ENCODE measurements around the gene MIS18A. TPM values are rescaled to one million over a fixed set of nuclear protein-coding genes. Genes with fewer than 3 reads are reported as not detected.

The MIS18A gene
- total and polyA plus RNA-seq, 10 of the 15 experiments (the other 5 are each of a cell fraction or from before 2014, with no cell fraction given): 6.5 to 48.9 (median 24.8) TPM

DNA sequence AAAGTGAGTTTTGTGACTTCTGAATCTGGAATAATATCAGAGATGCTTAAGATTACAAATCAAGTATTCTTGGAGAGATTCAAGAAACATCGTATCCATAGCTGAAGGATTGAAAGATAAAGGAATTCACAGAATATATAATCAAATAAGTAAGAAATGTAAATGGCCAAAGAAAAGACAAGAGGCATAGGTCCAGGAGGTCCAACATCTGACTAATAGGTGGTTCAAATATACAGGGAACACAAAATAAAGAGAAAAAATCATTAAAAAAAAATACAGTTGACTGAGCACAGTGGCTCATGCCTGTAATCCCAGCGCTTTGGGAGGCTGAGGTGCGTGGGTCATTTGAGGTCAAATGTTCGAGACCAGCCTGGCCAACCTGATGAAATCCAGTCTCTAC is 6.6 kb upstream of the MIS18A start:
- DNase-seq (ENCODE audit: low read depth, low spot score): no peak
- RAD21 ChIA-PET (ENCODE audit: unreplicated experiment): no interaction called here

More for the DNA sequence above, 6.6 kb upstream of the MIS18A start:
- Histone ChIP-seq H3K4me3 (no peak overlapping the region), H3K9me3 (replicated peaks; ENCODE audit: control insufficient read depth, insufficient read depth, low read length) (no peaks in the 10 kb centered on the region), H3K36me3 (ENCODE audit: control insufficient read depth in 2 of 2, insufficient read depth in 2 of 2, low read length in 1 of 2) (no peaks in the 10 kb centered on the region; a peak in 1 of 4 replicates), H4K20me1 (ENCODE audit: control insufficient read depth, insufficient read depth) (no peaks in the 10 kb centered on the region), H3K9ac (ENCODE audit: control insufficient read depth, insufficient read depth, low read length) (no peak overlapping the region), H3K27ac (ENCODE audit: control insufficient read depth, insufficient read depth) (no peak overlapping the region), H2AFZ (ENCODE audit: control insufficient read depth, low read depth, low read length) (no peak overlapping the region), H3K4me1 (ENCODE audit: control insufficient read depth, insufficient read depth, low read length) (no peaks in the 10 kb centered on the region), H3K4me2 (ENCODE audit: control insufficient read depth, insufficient read depth) (no peak overlapping the region), H3K27me3 (replicated peaks in 1 of 2; ENCODE audit: control insufficient read depth in 2 of 2, insufficient read depth in 2 of 2, low read length in 1 of 2) (no peaks in the 10 kb centered on the region), H3K79me2 (ENCODE audit: control insufficient read depth, insufficient read depth, low read length) (no peaks in the 10 kb centered on the region)
- SMC1A ChIA-PET (ENCODE audit: uncharacterized antibody, unreplicated experiment): no interaction called here
- FAIRE-seq (no peak), ATAC-seq (no peak)
- TF ChIP-seq, protein P1, sequence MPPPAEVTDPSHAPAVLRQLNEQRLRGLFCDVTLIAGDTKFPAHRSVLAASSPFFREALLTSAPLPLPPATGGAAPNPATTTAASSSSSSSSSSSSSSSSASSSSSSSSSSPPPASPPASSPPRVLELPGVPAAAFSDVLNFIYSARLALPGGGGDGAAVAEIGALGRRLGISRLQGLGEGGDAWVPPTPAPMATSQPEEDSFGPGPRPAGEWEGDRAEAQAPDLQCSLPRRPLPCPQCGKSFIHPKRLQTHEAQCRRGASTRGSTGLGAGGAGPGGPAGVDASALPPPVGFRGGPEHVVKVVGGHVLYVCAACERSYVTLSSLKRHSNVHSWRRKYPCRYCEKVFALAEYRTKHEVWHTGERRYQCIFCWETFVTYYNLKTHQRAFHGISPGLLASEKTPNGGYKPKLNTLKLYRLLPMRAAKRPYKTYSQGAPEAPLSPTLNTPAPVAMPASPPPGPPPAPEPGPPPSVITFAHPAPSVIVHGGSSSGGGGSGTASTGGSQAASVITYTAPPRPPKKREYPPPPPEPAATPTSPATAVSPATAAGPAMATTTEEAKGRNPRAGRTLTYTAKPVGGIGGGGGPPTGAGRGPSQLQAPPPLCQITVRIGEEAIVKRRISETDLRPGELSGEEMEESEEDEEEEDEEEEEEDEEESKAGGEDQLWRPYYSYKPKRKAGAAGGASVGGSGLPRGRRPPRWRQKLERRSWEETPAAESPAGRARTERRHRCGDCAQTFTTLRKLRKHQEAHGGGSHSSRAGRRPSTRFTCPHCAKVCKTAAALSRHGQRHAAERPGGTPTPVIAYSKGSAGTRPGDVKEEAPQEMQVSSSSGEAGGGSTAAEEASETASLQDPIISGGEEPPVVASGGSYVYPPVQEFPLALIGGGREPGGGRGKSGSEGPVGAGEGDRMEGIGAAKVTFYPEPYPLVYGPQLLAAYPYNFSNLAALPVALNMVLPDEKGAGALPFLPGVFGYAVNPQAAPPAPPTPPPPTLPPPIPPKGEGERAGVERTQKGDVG (CRISPR knock-in tag; IDR thresholded peaks at IDR 0.05): no peak
- TF ChIP-seq, protein P2, sequence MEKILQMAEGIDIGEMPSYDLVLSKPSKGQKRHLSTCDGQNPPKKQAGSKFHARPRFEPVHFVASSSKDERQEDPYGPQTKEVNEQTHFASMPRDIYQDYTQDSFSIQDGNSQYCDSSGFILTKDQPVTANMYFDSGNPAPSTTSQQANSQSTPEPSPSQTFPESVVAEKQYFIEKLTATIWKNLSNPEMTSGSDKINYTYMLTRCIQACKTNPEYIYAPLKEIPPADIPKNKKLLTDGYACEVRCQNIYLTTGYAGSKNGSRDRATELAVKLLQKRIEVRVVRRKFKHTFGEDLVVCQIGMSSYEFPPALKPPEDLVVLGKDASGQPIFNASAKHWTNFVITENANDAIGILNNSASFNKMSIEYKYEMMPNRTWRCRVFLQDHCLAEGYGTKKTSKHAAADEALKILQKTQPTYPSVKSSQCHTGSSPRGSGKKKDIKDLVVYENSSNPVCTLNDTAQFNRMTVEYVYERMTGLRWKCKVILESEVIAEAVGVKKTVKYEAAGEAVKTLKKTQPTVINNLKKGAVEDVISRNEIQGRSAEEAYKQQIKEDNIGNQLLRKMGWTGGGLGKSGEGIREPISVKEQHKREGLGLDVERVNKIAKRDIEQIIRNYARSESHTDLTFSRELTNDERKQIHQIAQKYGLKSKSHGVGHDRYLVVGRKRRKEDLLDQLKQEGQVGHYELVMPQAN (conservative IDR thresholded peaks at IDR 0.05): no peak
- TF ChIP-seq, protein P3, sequence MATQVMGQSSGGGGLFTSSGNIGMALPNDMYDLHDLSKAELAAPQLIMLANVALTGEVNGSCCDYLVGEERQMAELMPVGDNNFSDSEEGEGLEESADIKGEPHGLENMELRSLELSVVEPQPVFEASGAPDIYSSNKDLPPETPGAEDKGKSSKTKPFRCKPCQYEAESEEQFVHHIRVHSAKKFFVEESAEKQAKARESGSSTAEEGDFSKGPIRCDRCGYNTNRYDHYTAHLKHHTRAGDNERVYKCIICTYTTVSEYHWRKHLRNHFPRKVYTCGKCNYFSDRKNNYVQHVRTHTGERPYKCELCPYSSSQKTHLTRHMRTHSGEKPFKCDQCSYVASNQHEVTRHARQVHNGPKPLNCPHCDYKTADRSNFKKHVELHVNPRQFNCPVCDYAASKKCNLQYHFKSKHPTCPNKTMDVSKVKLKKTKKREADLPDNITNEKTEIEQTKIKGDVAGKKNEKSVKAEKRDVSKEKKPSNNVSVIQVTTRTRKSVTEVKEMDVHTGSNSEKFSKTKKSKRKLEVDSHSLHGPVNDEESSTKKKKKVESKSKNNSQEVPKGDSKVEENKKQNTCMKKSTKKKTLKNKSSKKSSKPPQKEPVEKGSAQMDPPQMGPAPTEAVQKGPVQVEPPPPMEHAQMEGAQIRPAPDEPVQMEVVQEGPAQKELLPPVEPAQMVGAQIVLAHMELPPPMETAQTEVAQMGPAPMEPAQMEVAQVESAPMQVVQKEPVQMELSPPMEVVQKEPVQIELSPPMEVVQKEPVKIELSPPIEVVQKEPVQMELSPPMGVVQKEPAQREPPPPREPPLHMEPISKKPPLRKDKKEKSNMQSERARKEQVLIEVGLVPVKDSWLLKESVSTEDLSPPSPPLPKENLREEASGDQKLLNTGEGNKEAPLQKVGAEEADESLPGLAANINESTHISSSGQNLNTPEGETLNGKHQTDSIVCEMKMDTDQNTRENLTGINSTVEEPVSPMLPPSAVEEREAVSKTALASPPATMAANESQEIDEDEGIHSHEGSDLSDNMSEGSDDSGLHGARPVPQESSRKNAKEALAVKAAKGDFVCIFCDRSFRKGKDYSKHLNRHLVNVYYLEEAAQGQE (IDR thresholded peaks at IDR 0.05; ENCODE audit: low read depth, low read length): no peak
- TF ChIP-seq, protein P4, sequence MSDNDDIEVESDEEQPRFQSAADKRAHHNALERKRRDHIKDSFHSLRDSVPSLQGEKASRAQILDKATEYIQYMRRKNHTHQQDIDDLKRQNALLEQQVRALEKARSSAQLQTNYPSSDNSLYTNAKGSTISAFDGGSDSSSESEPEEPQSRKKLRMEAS (IDR thresholded peaks at IDR 0.05; ENCODE audit: low read depth, low read length): no peak
- POLR2A ChIA-PET: no interaction called here
- in situ Hi-C loops (cut with MboI): no loop called here
- intact Hi-C loops (cut with micrococcal nuclease; ENCODE audit: unreplicated experiment): no loop called here
- CTCF ChIA-PET: no interaction called here
- WGBS (ENCODE audit: insufficient coverage, insufficient replicate concordance, low lambda C conversion rate, missing lambda C conversion rate): 97% methylated on average over 4 of the region's 4 CpGs
- no TSS peak for BruUV-seq (replicated peaks)
